ENCODE data around the gene RGS18.

- TF ChIP-seq POLR2AphosphoS5 (IDR thresholded peaks at IDR 0.05; ENCODE audit: borderline replicate concordance, low read depth, low read length) (no peak), EZH2 (IDR thresholded peaks at IDR 0.05) (no peak), FOXP2 (optimal IDR thresholded peaks at IDR 0.05; ENCODE audit: control extremely low read depth, extremely low read length, insufficient read depth) (no peak)
Measured at GRCh38 chr1:192123212-192123611, 35.0 kb upstream of the RGS18 start.
